GF-D8 (cell line): ENCODE measurements around the gene FAM72B.
"Not testable (repeated sequence)": the region's sequence is repeated elsewhere in the genome, so short reads cannot be mapped to it uniquely, and the experiment has no call there.

ENCODE experiments used
- DNase-seq: peaks from one replicate; lab custom pipeline; 2025; lab: John Stamatoyannopoulos, UW

FAM72B gene

GRCh38 chr1:121200232-121200631, 16.1 kb upstream of the FAM72B start:
- DNase-seq, result not testable (repeated sequence)

- DNase-seq, result not testable (repeated sequence)
These were observed 15.6 kb upstream of the FAM72B start for GRCh38 chr1:121199763-121200162.

GRCh38 chr1:121197095-121197882, 13.1 kb upstream of the FAM72B start:
- not testable (repeated sequence) for DNase-seq

- DNase-seq, result not testable (repeated sequence)
These were observed 8.4 kb upstream of the FAM72B start for GRCh38 chr1:121192512-121192911.

GRCh38 chr1:121187914-121188313, 3.8 kb upstream of the FAM72B start:
- DNase-seq, result not testable (repeated sequence)

GRCh38 chr1:121186191-121186590, 2.1 kb upstream of the FAM72B start:
- not testable (repeated sequence) for DNase-seq

GRCh38 chr1:121185140-121185708, 1.1 kb upstream of the FAM72B start:
- DNase-seq, result not testable (repeated sequence)

GRCh38 chr1:121183867-121184266, 273 bp downstream of the FAM72B start:
- not testable (repeated sequence) for DNase-seq

GRCh38 chr1:121178197-121178596, 5.9 kb downstream of the FAM72B start:
- not testable (repeated sequence) for DNase-seq

GRCh38 chr1:121176649-121177048, 7.5 kb downstream of the FAM72B start:
- not testable (repeated sequence) for DNase-seq

- not testable (repeated sequence) for DNase-seq
These were observed 15.9 kb downstream of the FAM72B start for GRCh38 chr1:121168152-121168668.

GRCh38 chr1:121167225-121167738, 16.9 kb downstream of the FAM72B start:
- not testable (repeated sequence) for DNase-seq

GRCh38 chr1:121165296-121165695, 18.8 kb downstream of the FAM72B start:
- DNase-seq, result not testable (repeated sequence)

GRCh38 chr1:121163850-121164757, 20.0 kb downstream of the FAM72B start:
- DNase-seq, result peak; percentile 37

GRCh38 chr1:121161199-121161901, 22.8 kb downstream of the FAM72B start:
- not testable (repeated sequence) for DNase-seq

- DNase-seq, result not testable (repeated sequence)
These were observed 24.0 kb downstream of the FAM72B start for GRCh38 chr1:121160118-121160517.

GRCh38 chr1:121157609-121158008, 26.5 kb downstream of the FAM72B start:
- not testable (repeated sequence) for DNase-seq

- DNase-seq, result not testable (repeated sequence)
These were observed 27.1 kb downstream of the FAM72B start for GRCh38 chr1:121156958-121157603.

- not testable (repeated sequence) for DNase-seq
These were observed 28.3 kb downstream of the FAM72B start for GRCh38 chr1:121155671-121156358.

- DNase-seq, result not testable (repeated sequence)
These were observed 29.3 kb downstream of the FAM72B start for GRCh38 chr1:121154811-121155210.
